Tibial artery (tissue), 4 donors: ENCODE data around the gene CHAC1.

ENCODE experiments used
- DNase-seq, 2 donors: peaks; one replicate each; pipeline ENCODE4 v3.0.0-alpha.2; 2019
- H3K27ac ChIP-seq, 2 donors: fragments of 200-600 bp; sonication (generic) in 1 of 2; 1 replicate in 1 of 2; 2 replicates in 1 of 2; pipeline ENCODE4 v1.5.1; 2018 to 2019; ENCODE audit warnings: mild to moderate bottlenecking in 1 of 2
- H3K27me3 ChIP-seq, 2 donors: fragments of 200-600 bp; sonication (generic) in 1 of 2; one replicate each; pipeline versions ENCODE4 v1.5.1 to v1.6.0; 2016 to 2019
- H3K36me3 ChIP-seq, 3 donors: fragments of 200-600 bp; sonication (generic) in 2 of 3; one replicate each; pipeline ENCODE4 v1.5.1; 2016 to 2019; ENCODE audit warnings: mild to moderate bottlenecking in 2 of 3
- H3K4me1 ChIP-seq, 4 donors: fragments of 200-600 bp; sonication (generic) in 2 of 4; 1 replicate in 3 of 4; 2 replicates in 1 of 4; pipeline ENCODE4 v1.5.1; 2016 to 2019
- H3K4me3 ChIP-seq, 2 donors: fragments of 200-600 bp; sonication (generic) in 1 of 2; 1 replicate in 1 of 2; 2 replicates in 1 of 2; pipeline ENCODE4 v1.5.1; 2018 to 2019; ENCODE audit warnings: mild to moderate bottlenecking in 2 of 2
- H3K9me3 ChIP-seq, 3 donors: fragments of 200-600 bp; sonication (generic) in 1 of 3; one replicate each; pipeline ENCODE4 v1.5.1; 2016 to 2019
- intact Hi-C: fragments of 100-400 bp; cut with DNase I; formaldehyde crosslinking; loops from one replicate; pipeline ENCODE4 v1.15.0; 2023; ENCODE audit warnings: low total_unique reads
- TF ChIP-seq, protein P1 (sequence below), 2 experiments: fragments of 200-600 bp in 1 of 2; fragments of 450-650 bp in 1 of 2; IDR thresholded peaks; one replicate each; pipeline ENCODE4 v1.5.1; 2017 to 2019; ENCODE audit warnings: antibody characterized with exemption in 2 of 2, mild to moderate bottlenecking in 1 of 2, moderate library complexity in 1 of 2

CHAC1 gene

DNA sequence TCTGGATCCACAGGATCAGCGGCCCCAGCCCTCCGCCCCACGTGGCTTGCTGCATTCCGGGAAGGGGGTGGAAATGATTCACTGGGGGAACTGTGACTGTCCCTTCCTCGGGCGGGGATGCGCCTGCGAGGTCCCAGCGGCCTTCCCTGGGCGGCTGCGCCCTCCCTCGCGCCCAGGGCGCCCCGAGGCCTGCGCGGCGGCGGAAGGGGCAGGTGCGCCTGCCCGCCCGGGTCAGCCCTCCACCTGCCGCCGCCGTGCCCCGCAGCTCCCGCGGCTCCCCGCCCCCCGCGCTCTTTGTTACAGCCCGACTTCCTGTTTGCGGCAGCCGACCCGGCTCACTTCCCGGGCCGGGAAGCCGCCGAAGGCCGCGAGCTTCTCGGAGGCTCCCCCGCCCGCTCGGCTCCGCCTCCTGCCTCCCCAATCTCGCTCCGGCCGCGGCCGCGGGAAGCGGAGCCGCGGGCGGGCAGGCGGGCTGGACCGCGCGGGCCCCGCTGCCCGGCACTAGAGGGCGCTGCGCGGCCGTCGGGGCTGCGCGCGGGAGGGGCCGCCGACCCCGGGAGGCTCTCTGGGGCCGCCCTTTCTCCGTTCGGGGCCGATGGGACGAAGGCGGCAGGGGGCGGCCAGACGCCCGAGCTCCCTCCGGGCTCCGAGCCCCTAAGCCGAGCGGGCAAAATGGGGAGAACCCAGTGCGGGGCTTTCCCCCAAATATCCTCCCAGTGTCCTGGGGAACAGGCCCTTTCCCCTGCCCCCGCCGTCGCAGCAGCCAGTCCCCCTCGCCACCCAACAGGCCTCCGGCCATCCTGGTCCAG is 11.5 kb upstream of the CHAC1 start:
- TF ChIP-seq, protein P1, sequence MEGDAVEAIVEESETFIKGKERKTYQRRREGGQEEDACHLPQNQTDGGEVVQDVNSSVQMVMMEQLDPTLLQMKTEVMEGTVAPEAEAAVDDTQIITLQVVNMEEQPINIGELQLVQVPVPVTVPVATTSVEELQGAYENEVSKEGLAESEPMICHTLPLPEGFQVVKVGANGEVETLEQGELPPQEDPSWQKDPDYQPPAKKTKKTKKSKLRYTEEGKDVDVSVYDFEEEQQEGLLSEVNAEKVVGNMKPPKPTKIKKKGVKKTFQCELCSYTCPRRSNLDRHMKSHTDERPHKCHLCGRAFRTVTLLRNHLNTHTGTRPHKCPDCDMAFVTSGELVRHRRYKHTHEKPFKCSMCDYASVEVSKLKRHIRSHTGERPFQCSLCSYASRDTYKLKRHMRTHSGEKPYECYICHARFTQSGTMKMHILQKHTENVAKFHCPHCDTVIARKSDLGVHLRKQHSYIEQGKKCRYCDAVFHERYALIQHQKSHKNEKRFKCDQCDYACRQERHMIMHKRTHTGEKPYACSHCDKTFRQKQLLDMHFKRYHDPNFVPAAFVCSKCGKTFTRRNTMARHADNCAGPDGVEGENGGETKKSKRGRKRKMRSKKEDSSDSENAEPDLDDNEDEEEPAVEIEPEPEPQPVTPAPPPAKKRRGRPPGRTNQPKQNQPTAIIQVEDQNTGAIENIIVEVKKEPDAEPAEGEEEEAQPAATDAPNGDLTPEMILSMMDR (IDR thresholded peaks at IDR 0.05): peak; percentile 45 to 95
- Histone ChIP-seq H3K36me3 (no peaks in the 10 kb centered on the region), H3K27ac (peak overlapping the region; percentile 87 to 89), H3K4me1 (peaks cover 0 to 50% (median 26%) of the 10 kb centered on the region in 4 donors), H3K9me3 (no peaks in the 10 kb centered on the region), H3K4me3 (peak overlapping the region; percentile 60 to 62), H3K27me3 (no peaks in the 10 kb centered on the region)
- intact Hi-C loops: loop anchor here (5.0 kb wide), 2 partner anchors 34 to 81 kb away; no protein-coding TSS in a partner anchor
- peak; percentile 73 to 85 for DNase-seq

DNA sequence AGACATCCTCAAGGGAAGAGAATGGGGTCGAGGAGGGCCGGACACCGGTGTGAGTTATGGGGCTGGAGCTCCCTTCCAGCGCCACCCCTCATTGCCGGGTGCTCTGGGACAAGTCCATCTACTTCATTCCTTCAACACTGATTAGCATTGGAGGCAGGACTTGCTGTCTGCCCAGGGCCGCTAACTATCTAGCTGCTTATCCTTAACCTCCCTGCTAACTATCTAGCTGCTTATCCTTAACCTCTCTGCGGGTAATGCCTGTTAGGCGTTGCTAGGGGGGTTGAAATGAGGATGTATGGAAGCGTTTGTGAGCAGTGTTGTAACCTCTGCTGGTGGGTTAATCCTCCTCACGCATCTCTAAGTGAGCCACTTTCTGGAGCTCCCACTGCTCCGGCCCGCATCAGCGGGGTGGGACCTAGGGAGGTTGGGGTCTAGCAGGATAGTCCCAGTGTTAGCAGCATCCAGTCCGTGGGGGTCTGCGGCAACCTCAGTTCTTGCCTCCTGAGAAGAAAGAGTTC is 10.9 kb upstream of the CHAC1 start:
- intact Hi-C loops: loop anchor here (5.0 kb wide), 2 partner anchors 35 to 80 kb away; no protein-coding TSS in a partner anchor
- H3K36me3 ChIP-seq: no peaks in the 10 kb centered on the region
- DNase-seq: peak in 1 of 2 donors; percentile 55
- no peaks in the 10 kb centered on the region for H3K27me3 ChIP-seq
- peak overlapping the region; percentile 60 to 62 for H3K4me3 ChIP-seq
- TF ChIP-seq, protein P1 (IDR thresholded peaks at IDR 0.05): no peak
- no peaks in the 10 kb centered on the region for H3K9me3 ChIP-seq
- peak overlapping the region; percentile 87 to 89 for H3K27ac ChIP-seq
- peaks cover 0 to 44% (median 23%) of the 10 kb centered on the region in 4 donors for H3K4me1 ChIP-seq

DNA sequence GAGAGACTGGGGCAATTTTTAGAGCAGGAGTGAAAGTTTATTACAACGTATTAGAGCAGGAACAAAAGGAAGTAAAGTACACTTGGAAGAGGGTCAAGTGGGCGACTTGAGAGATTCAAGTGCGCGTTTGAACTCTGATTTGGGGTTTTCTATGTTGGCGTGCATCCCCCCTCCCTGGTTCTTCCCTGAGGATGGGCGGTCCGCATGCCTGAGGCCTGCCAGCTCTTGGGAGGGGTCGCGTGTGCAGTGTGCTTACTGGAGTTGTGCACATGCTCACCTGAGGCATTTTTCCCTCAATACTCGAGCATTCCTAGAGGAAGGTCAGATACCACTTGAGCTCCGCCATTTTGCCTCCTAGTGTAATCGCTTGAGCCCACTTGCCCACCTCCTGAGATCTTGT is 10.4 kb upstream of the CHAC1 start:
- peaks cover 0 to 39% (median 23%) of the 10 kb centered on the region in 4 donors for H3K4me1 ChIP-seq
- intact Hi-C loops: loop anchor here (5.0 kb wide), 2 partner anchors 36 to 79 kb away; no protein-coding TSS in a partner anchor
- no peak overlapping the region for H3K27ac ChIP-seq

DNA sequence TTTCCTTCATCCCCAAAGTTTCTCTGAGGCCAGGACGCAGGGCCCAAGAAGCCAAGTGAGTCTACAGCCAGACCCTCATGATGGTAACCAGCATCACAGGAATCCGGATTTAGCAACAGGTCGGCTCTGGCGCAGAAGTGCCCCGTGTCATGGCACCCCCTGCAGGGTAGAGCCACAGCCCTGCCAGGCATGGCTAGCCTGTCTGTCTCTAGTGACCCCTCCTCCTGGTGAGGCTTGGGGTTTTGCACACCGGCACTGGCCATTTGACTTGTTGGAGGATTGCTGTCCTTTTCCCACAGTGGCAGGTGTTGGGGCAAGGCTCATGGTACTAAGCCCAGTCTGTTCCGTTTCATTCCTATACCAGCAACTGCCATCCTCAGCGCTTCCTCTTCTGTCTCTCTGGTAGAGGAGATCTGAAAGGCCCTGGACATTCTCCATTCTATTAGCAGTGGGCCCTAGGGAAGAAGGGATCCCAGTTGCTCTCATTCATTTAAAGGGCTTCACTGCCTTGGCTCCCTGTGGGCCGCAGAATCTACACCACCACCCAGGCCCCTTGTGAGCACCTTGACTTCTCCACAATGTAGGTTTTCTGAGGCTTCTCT is 9.4 kb upstream of the CHAC1 start:
- no peaks in the 10 kb centered on the region for H3K36me3 ChIP-seq
- H3K9me3 ChIP-seq: no peaks in the 10 kb centered on the region
- no peaks in the 10 kb centered on the region for H3K27me3 ChIP-seq
- TF ChIP-seq, protein P1 (IDR thresholded peaks at IDR 0.05): no peak
- DNase-seq: no peak
- no peak overlapping the region for H3K4me3 ChIP-seq
- intact Hi-C loops: loop anchor here (5.0 kb wide), 2 partner anchors 37 to 78 kb away; no protein-coding TSS in a partner anchor
- no peak overlapping the region for H3K27ac ChIP-seq
- H3K4me1 ChIP-seq: peaks cover 0 to 31% (median 20%) of the 10 kb centered on the region in 4 donors

More for the DNA sequence above, 10.4 kb upstream of the CHAC1 start:
- TF ChIP-seq, protein P1 (IDR thresholded peaks at IDR 0.05): no peak
- H3K36me3 ChIP-seq: no peaks in the 10 kb centered on the region
- no peaks in the 10 kb centered on the region for H3K9me3 ChIP-seq
- no peak overlapping the region for H3K4me3 ChIP-seq
- H3K27me3 ChIP-seq: no peaks in the 10 kb centered on the region
- no peak for DNase-seq

DNA sequence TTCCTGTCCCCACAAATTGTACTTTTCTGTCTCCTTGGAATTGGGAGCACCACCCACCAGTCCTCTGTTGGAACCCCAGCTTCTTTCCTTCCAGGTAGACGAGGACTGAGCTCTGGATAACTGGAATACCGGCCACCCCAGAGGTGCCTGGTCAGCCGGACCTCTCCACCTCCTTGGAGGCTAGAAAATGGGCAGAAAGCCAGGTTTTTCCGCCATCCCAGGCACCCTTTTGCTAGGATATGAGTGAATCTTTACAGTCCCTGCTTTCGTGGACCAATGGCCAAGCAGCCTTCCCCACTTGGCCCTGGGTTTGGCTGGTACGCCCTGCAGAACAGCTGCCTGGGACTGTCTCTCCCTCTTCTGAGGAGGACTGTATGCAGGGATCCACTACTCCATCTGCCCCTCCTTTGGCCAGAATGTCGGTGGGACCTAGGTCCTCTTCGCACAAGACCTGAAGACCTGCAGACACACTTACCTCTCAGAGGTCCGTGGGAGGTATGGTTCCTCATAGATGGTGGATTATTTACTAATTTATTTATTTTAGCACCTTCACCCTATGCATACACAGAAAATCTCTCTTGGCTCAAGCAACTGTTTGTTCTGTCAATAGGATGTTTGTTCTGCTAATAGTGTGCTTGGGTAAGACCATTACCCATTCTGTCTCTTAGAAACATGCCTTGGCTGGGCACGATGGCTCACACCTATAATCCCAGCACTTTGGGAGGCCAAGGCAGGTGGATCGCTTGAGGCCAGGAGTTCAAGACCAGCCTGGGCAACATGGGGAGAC is 8.6 kb upstream of the CHAC1 start:
- H3K27me3 ChIP-seq: no peaks in the 10 kb centered on the region
- TF ChIP-seq, protein P1 (IDR thresholded peaks at IDR 0.05): no peak
- no peak overlapping the region for H3K4me3 ChIP-seq
- no peaks in the 10 kb centered on the region for H3K36me3 ChIP-seq
- H3K9me3 ChIP-seq: no peaks in the 10 kb centered on the region
- no peak for DNase-seq
- intact Hi-C loops: loop anchor here (5.0 kb wide), 2 partner anchors 37 to 78 kb away; no protein-coding TSS in a partner anchor
- peaks cover 0 to 31% (median 20%) of the 10 kb centered on the region in 4 donors for H3K4me1 ChIP-seq
- no peak overlapping the region for H3K27ac ChIP-seq
